DOHH2 (cell line): Measurements from ENCODE around the gene CYRIA.

Source experiments
- H3F3A ChIP-seq: fragments of 200-600 bp; sonication (generic), shearing (Covaris generic); 2 replicates; pipeline ENCODE4 v1.6.0; 2016; ENCODE audit warnings: antibody characterized with exemption, mild to moderate bottlenecking; ENCODE audit not compliant: control insufficient read depth, insufficient read depth
- H3K27ac ChIP-seq: fragments of 200-600 bp; sonication (generic); 2 replicates; pipeline ENCODE4 v1.5.1; 2014; ENCODE audit warnings: low read depth, mild to moderate bottlenecking, low read length, moderate library complexity
- H3K27me3 ChIP-seq: fragments of 200-600 bp; sonication (generic); 2 replicates; pipeline ENCODE4 v1.6.1; 2014; ENCODE audit warnings: mild to moderate bottlenecking, low read length, mixed read lengths; ENCODE audit not compliant: control insufficient read depth
- H3K36me3 ChIP-seq: fragments of 200-600 bp; sonication (generic); 2 replicates; pipeline ENCODE4 v1.6.1; 2014; ENCODE audit warnings: mild to moderate bottlenecking, low read length, moderate library complexity, mixed read lengths; ENCODE audit not compliant: control insufficient read depth
- H3K4me1 ChIP-seq: fragments of 200-600 bp; sonication (generic); 2 replicates; pipeline ENCODE4 v1.6.1; 2014; ENCODE audit warnings: mild to moderate bottlenecking, low read length, mixed read lengths; ENCODE audit not compliant: control insufficient read depth
- H3K4me2 ChIP-seq: fragments of 200-600 bp; sonication (generic); 2 replicates; pipeline ENCODE4 v1.6.0; 2014; ENCODE audit warnings: mild to moderate bottlenecking, low read length, moderate library complexity
- H3K4me3 ChIP-seq: fragments of 200-600 bp; sonication (generic); 2 replicates; pipeline ENCODE4 v1.5.1; 2014; ENCODE audit warnings: mild to moderate bottlenecking, low read length, mixed read lengths
- H3K79me2 ChIP-seq: fragments of 200-600 bp; sonication (generic); 2 replicates; pipeline ENCODE4 v1.6.1; 2014; ENCODE audit warnings: mild to moderate bottlenecking, low read length, mixed read lengths; ENCODE audit not compliant: control insufficient read depth
- H3K9me2 ChIP-seq: fragments of 200-600 bp; sonication (generic); replicated peaks from 2 replicates; pipeline ENCODE4 v1.6.1; 2014; ENCODE audit warnings: mild to moderate bottlenecking, low read length, mixed read lengths; ENCODE audit not compliant: control insufficient read depth
- H3K9me3 ChIP-seq: fragments of 200-600 bp; sonication (generic); 2 replicates; pipeline ENCODE4 v1.6.1; 2014; ENCODE audit warnings: antibody characterized with exemption, low read length, mixed read lengths; ENCODE audit not compliant: control insufficient read depth, insufficient read depth
- H4K20me1 ChIP-seq: fragments of 200-600 bp; sonication (generic); 2 replicates; pipeline ENCODE4 v1.6.0; 2014; ENCODE audit warnings: low read depth, mild to moderate bottlenecking, antibody characterized with exemption, low read length, moderate library complexity; ENCODE audit not compliant: control insufficient read depth, insufficient read depth
- EZH2phosphoT487 ChIP-seq: fragments of 200-600 bp; sonication (generic); IDR thresholded peaks from 2 replicates; pipeline ENCODE4 v1.6.1; 2017; ENCODE audit warnings: borderline replicate concordance, mild to moderate bottlenecking, antibody characterized with exemption, low read length, moderate library complexity, mixed read lengths
- TF ChIP-seq, protein P1 (sequence below): fragments of 200-600 bp; sonication (generic); IDR thresholded peaks from one replicate; pipeline ENCODE4 v1.5.1; 2014; ENCODE audit warnings: antibody characterized with exemption, mild to moderate bottlenecking, low read depth, low read length; ENCODE audit not compliant: poor library complexity, severe bottlenecking

CYRIA gene

DNA sequence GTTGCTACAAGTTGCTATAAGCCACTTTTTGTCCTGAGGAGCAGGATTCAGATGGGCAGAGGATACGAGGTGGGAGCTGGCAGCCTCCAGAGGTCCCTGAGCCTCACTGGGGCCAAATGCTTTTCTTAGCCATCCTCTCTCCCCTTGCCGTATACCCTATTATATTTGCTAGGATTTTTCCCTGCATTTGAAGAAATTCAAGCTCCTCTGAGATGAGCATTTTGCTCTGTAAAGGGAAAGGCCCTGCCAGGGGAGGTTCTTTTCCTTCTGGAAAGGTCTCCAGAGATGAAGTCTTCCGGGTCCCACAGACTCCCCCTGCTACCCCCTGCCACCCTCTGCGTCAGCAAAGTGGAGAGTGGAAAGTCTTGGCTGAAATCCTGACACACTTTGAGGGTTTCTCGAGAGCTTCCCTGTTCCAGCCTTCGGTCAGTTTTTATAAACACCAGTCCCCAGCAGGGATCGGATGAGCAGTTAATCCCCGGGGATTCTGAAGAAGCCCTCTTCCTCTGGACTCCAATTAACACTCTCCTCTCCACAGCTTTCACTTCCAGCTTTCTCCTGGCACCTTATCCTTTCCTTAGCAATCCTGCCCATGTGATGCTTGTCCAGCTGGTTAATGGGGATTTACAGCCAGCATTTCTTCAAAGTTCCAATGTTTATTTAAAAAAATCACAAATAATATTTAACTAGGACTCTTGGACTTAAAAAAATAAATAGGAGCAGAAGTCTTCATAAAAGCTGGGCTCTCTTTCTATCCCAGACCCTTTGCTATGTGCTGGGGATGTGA lies 13.1 kb downstream of the CYRIA start:
- Histone ChIP-seq H3K27me3 (no peaks in the 10 kb centered on the region), H3F3A (peaks cover 42% of the 10 kb centered on the region), H3K27ac (peak overlapping the region; percentile 99), H3K4me2 (peak overlapping the region; percentile 90), H3K9me3 (no peaks in the 10 kb centered on the region), H4K20me1 (no peaks in the 10 kb centered on the region), H3K4me1 (peaks cover 100% of the 10 kb centered on the region), H3K4me3 (peak overlapping the region; percentile 61), H3K9me2 (no peaks in the 10 kb centered on the region), H3K79me2 (peaks cover 82% of the 10 kb centered on the region), H3K36me3 (peaks cover 14% of the 10 kb centered on the region)
- TF ChIP-seq, protein P1, sequence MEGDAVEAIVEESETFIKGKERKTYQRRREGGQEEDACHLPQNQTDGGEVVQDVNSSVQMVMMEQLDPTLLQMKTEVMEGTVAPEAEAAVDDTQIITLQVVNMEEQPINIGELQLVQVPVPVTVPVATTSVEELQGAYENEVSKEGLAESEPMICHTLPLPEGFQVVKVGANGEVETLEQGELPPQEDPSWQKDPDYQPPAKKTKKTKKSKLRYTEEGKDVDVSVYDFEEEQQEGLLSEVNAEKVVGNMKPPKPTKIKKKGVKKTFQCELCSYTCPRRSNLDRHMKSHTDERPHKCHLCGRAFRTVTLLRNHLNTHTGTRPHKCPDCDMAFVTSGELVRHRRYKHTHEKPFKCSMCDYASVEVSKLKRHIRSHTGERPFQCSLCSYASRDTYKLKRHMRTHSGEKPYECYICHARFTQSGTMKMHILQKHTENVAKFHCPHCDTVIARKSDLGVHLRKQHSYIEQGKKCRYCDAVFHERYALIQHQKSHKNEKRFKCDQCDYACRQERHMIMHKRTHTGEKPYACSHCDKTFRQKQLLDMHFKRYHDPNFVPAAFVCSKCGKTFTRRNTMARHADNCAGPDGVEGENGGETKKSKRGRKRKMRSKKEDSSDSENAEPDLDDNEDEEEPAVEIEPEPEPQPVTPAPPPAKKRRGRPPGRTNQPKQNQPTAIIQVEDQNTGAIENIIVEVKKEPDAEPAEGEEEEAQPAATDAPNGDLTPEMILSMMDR: no peak
- TF ChIP-seq EZH2phosphoT487: no peak

DNA sequence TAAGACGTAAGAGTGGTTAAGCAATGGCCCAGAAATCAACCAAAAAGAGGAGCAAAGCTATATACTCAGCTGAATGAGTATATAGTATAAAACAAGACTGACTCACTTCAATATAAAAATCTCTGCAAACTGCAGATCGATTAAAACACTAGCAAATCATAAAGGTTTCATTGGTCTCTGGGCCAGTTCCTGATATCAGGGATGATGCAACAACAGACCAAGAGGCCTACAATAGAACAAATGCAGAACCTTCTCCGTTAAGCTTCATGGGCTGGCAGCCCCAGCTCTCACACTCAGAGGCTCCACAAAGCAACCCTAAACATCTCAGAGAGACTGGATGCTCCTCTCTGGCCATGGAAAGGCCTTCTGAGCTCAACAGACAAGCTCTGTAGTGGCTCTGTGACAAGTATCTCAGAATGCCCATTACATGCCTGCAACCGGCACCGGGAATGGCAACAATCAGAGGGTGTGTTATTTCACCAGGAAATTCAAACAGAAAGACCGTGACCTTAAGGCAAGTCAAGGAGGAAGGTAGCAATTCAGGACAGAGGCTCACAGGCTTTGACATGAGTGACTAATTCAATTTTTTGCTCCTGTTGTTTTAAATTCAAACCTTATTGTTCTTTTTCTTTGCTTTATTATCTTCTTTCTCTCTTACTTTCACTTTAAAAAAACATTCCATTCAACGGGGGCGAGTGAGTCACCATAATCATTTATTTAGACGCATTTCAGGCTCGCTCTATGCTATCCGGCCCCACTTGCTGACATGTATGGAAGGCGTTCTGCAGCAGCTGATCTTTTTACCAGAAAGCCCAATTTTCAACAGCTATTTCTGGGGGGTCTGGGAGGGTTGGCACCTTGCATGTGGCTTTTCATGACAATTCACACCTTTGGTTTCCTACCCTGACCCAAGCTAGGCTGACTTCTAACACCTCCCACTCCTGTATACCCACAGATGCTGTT lies 15.1 kb downstream of the CYRIA start:
- Histone ChIP-seq H3K9me2 (no peaks in the 10 kb centered on the region), H3K4me2 (peak overlapping the region; percentile 90), H3K27me3 (no peaks in the 10 kb centered on the region), H3F3A (peaks cover 22% of the 10 kb centered on the region), H3K9me3 (no peaks in the 10 kb centered on the region), H3K79me2 (peaks cover 70% of the 10 kb centered on the region), H3K4me3 (peak overlapping the region; percentile 61), H3K36me3 (peaks cover 14% of the 10 kb centered on the region), H4K20me1 (no peaks in the 10 kb centered on the region), H3K4me1 (peaks cover 98% of the 10 kb centered on the region), H3K27ac (peak overlapping the region; percentile 99)
- no peak for TF ChIP-seq EZH2phosphoT487
- TF ChIP-seq, protein P1: no peak

DNA sequence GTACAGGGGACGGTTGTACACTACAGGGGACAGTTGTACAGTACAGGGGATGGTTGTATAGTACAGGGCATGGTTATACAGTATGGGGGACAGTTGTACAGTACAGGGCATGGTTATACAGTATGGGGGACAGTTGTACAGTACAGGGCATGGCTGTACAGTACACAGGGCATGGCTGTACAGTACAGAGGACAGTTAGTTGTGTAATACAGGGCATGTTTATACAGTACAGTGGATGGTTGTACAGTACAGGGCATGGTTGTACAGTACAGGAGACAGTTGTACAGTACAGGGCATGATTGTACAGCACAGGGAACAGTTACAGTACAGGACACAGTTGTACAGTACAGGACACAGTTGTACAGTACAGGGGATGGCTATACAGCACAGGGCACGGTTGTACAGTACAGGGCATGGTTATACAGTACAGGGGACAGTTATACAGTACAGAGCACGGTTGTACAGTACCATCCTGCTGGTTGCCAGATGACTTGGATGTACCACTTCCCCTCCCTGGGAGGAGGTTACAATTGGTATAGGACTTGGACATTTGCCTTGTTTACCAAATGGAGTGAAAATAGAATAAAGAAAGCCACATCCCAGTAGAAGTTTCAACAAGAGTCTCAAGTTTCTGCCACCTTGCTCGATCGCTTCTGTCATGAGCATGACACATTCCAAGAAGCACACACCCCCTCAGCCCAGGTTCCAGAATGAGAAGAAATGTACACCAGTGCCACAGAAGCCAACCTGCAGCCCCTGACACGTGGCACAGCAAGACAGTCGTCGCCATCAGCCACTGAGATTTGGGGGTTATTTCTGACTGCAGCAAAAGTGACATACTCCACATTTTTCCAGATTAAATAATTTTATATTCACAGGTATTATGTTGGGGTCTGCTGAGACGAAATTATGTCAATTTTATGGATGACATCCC lies 16.0 kb downstream of the CYRIA start:
- Histone ChIP-seq H3K9me2 (no peaks in the 10 kb centered on the region), H3K4me3 (peak overlapping the region; percentile 61), H3K4me1 (peaks cover 88% of the 10 kb centered on the region), H3K79me2 (peaks cover 68% of the 10 kb centered on the region), H3K9me3 (no peaks in the 10 kb centered on the region), H3K27ac (peak overlapping the region; percentile 99), H3F3A (peaks cover 13% of the 10 kb centered on the region), H3K27me3 (no peaks in the 10 kb centered on the region), H4K20me1 (no peaks in the 10 kb centered on the region), H3K4me2 (peak overlapping the region; percentile 90), H3K36me3 (peaks cover 14% of the 10 kb centered on the region)
- TF ChIP-seq EZH2phosphoT487: no peak
- TF ChIP-seq, protein P1: no peak
